Measurements from ENCODE around the gene BSN. TPM values are rescaled to one million over a fixed set of nuclear protein-coding genes. Genes with fewer than 3 reads are reported as not detected.

The BSN gene
- total RNA-seq, 2 experiments from 2014 or later, result 0.08 to 0.11 TPM

DNA sequence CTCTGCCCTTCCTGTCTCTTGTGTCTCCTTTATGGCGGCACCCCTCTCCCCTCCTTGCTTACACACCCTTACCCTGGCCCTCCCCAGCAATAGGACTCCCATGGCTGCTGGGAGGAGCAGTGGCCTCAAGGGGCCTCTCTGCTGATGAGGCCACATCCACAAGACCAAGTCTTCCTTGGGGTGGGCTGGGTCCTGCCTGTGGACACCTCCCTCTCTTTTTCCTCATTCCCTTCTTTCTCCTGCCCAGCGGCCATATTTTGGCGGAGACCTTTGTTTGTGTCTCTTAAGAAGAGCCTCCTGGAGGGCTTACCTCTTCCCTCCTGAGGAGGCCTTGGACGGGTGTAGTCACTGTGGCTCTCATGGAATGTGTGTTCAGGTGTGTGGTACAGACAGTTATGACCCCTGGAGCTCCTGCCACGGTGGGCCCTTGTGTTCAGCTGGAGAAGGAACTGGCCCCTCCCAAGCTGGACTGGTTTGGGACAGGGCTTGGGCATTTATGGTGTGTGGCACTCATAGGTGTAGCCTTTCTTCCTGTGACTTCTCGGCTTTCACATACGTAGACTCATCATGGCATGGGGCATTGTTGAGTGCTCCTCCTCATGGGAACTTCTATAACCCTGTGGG lies 63.2 kb downstream of the BSN start:
- no peak overlapping the region for H3K4me3 Mint-ChIP-seq

DNA sequence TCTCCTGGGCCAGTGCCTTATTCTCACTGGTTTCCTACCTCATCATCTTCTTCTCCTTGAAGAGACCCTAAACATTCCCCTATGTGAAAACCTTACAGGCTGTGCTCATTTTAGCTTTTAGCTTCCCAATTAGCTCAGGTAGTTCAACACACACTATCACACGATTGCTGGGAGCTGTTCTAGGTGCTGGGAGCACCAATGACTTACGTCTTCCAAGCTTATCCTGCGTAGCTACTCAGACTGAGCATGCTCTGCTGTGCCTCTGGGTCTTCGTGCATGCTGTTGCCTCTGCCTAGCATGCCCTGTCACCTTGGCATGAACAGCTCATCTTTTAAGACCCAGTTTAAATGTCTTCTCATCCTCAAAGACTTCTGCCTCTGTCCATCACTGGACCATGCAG lies 64.1 kb downstream of the BSN start:
- H3K4me3 ChIP-seq (ENCODE audit: low read length), result no peak overlapping the region
- H3K4me1 ChIP-seq (ENCODE audit: insufficient read depth, low read length), result no peaks in the 10 kb centered on the region
- no peak for TF ChIP-seq CTCF (IDR thresholded peaks at IDR 0.05)
- Mint-ChIP-seq H3K4me3 (no peak overlapping the region), H3K9me3 (no peaks in the 10 kb centered on the region), H3K36me3 (ENCODE audit: low read depth) (no peaks in the 10 kb centered on the region), H3K27me3 (no peaks in the 10 kb centered on the region), H3K4me1 (ENCODE audit: low read depth) (no peaks in the 10 kb centered on the region), H3K27ac (no peak overlapping the region)
- ChIA-PET POLR2A (no interaction called here), CTCF (interaction anchor here (0.6 kb wide), 1 partner anchor 24 kb away, joined by 3 read pairs; no protein-coding TSS in a partner anchor)
- no peak overlapping the region for H3K27ac ChIP-seq (ENCODE audit: low read depth in 1 of 2, low read length in 2 of 2)
- ATAC-seq (ENCODE audit: poor library complexity) (no peak), DNase-seq (no peak)
- intact Hi-C loops (cut with DNase I, micrococcal nuclease), result no loop called here
- no peaks in the 10 kb centered on the region for H3K9me3 ChIP-seq (ENCODE audit: control insufficient read depth in 1 of 2, insufficient read depth in 1 of 2, low read length in 2 of 2)
- no peaks in the 10 kb centered on the region for H3K27me3 ChIP-seq (ENCODE audit: control insufficient read depth in 1 of 2, insufficient read depth in 2 of 2, low read length in 2 of 2)
- no peaks in the 10 kb centered on the region for H3K36me3 ChIP-seq (ENCODE audit: insufficient read depth, low read length)

More for the DNA sequence above, 63.2 kb downstream of the BSN start:
- ChIA-PET CTCF (no interaction called here), POLR2A (no interaction called here)
- Histone ChIP-seq H3K4me3 (ENCODE audit: low read length) (no peak overlapping the region), H3K4me1 (ENCODE audit: insufficient read depth, low read length) (no peaks in the 10 kb centered on the region), H3K36me3 (ENCODE audit: insufficient read depth, low read length) (no peaks in the 10 kb centered on the region), H3K27me3 (ENCODE audit: control insufficient read depth in 1 of 2, insufficient read depth in 2 of 2, low read length in 2 of 2) (no peaks in the 10 kb centered on the region), H3K9me3 (ENCODE audit: control insufficient read depth in 1 of 2, insufficient read depth in 1 of 2, low read length in 2 of 2) (no peaks in the 10 kb centered on the region), H3K27ac (ENCODE audit: low read depth in 1 of 2, low read length in 2 of 2) (no peak overlapping the region)
- Mint-ChIP-seq H3K9me3 (peaks cover under 1% of the 10 kb centered on the region), H3K4me1 (ENCODE audit: low read depth) (no peaks in the 10 kb centered on the region), H3K27me3 (no peaks in the 10 kb centered on the region), H3K36me3 (ENCODE audit: low read depth) (no peaks in the 10 kb centered on the region), H3K27ac (no peak overlapping the region)
- intact Hi-C loops (cut with DNase I, micrococcal nuclease), result no loop called here
- ATAC-seq (ENCODE audit: poor library complexity), result no peak
- DNase-seq, result no peak
- TF ChIP-seq CTCF (IDR thresholded peaks at IDR 0.05), result no peak

DNA sequence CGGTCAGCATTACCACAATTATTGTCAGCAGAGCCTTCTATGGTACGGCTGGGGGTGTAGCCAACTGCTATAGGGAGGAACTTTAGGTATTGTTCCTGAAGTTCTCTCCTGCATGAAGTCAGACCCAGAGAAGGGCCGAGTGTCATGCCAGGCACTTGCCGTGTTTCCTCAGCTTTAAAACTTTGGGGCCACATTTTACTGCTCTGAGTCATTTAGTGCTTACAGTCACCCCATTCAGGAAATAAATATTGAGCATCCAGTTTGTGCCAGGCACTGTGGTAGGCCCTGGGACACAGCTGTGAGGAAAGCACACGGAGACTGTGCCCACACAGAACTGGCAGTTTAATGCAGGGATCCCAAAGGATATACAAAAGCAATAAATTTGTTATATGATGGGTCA lies 65.4 kb downstream of the BSN start:
- H3K4me3 ChIP-seq (ENCODE audit: low read length), result no peak overlapping the region
- H3K9me3 ChIP-seq (ENCODE audit: control insufficient read depth in 1 of 2, insufficient read depth in 1 of 2, low read length in 2 of 2), result no peaks in the 10 kb centered on the region
- Mint-ChIP-seq H3K27me3 (no peaks in the 10 kb centered on the region), H3K4me3 (no peak overlapping the region), H3K4me1 (ENCODE audit: low read depth) (no peaks in the 10 kb centered on the region), H3K36me3 (ENCODE audit: low read depth) (no peaks in the 10 kb centered on the region), H3K27ac (no peak overlapping the region), H3K9me3 (no peaks in the 10 kb centered on the region)
- H3K4me1 ChIP-seq (ENCODE audit: insufficient read depth, low read length), result no peaks in the 10 kb centered on the region
- H3K36me3 ChIP-seq (ENCODE audit: insufficient read depth, low read length), result no peaks in the 10 kb centered on the region
- POLR2A ChIA-PET, result no interaction called here
- H3K27me3 ChIP-seq (ENCODE audit: control insufficient read depth in 1 of 2, insufficient read depth in 2 of 2, low read length in 2 of 2), result no peaks in the 10 kb centered on the region
- intact Hi-C loops (cut with DNase I, micrococcal nuclease), result loop anchor here in 1 of 2 experiments (5.0 kb wide), 1 partner anchor 37 kb away; no protein-coding TSS in a partner anchor
- no peak for DNase-seq
- no peak overlapping the region for H3K27ac ChIP-seq (ENCODE audit: low read depth in 1 of 2, low read length in 2 of 2)
- ATAC-seq (ENCODE audit: poor library complexity), result no peak
- CTCF ChIA-PET, result no interaction called here
- TF ChIP-seq CTCF (IDR thresholded peaks at IDR 0.05), result no peak

All from CD4-positive, alpha-beta T cell (primary cell).